Cortex of kidney (tissue), 1 donor: Measurements from ENCODE around the gene OR8K5.
"Not testable (repeated sequence)": the region's sequence is repeated elsewhere in the genome, so short reads cannot be mapped to it uniquely, and the experiment has no call there.

Experiments used
- DNase-seq: peaks from one replicate; lab custom pipeline; 2025; lab: John Stamatoyannopoulos, UW

The OR8K5 gene

GRCh38 chr11:56160217-56160616, at the start of gene OR8K5:
OR8K5 (minus strand) TSS chr11:56160317; CDS start chr11:56160317, 0 bp downstream.
- no peak for DNase-seq

DNA sequence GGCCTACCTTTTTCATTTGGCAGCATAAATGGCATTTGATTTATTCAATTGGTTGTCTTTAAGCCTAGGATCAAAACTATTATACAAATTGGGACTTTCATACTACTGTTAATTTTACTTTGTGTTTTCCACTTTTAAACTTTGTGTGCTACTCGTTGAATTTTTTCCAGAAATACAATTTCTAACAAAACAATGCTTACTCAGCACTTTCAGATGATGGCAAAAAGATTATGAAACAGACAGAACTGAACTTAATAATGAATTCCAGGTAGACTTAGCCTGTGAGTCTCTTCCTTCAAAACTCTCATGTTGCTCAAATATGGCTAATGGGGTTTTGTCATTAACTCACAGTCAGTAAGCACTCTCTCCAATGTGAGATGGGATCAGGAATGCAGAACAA, 47.7 kb upstream of the OR8K5 start:
- no peak for DNase-seq

DNA sequence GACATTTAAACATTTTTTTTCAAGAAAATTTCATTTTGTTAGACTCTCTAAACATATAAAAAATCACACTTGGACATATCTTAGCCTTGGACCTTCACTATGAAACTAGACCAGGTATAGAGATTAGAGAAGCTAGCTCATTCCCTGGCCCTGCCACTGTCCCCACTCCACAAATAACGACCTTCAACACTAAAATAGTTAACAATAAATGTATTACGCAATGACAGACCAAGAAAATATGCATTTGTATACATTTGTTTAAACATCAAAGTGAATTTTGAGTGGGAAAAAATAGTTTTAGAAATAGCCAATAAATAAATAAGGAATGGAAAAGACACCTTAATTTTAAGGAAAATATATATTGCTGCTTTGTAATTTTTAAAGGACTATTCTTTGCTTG, 37.2 kb upstream of the OR8K5 start:
- no peak for DNase-seq

DNA sequence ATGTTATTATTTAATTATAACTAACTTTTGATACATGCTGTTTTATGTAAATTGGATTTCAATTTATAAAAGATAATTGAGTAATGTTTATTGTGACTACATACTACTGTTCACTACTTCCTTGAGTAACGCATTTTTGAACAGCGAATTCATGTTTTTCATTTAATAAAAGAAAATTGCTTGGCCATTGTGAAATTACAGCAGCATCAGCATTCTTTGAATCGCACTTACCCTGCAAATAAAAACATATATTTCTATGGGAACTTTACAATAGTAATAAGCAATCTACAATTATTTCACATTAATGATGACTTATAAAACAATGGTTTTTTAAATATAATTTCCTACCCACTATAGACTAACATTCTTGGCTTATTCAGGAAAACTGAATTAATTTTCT, 36.6 kb upstream of the OR8K5 start:
- DNase-seq = no peak

DNA sequence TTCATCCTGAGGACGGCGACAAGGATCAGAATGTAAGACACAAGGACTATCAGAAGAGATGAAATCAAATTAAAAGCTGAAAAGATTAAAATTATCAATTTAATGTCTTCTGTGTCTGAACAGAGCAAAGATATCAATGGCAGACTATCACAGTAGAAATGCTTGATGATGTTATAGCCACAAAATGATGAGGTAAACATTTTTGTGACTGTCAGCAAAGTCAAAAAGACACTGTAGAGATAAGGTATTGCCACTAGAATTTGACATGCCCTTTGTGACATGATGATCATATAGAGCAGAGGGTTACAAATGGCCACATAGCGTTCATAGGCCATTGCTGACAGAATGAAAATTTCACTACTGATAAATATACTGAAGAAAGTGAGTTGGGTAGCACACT, 28.5 kb upstream of the OR8K5 start:
- no peak for DNase-seq

- DNase-seq = no peak
These were observed 23.3 kb upstream of the OR8K5 start for GRCh38 chr11:56183459-56183858.

DNA sequence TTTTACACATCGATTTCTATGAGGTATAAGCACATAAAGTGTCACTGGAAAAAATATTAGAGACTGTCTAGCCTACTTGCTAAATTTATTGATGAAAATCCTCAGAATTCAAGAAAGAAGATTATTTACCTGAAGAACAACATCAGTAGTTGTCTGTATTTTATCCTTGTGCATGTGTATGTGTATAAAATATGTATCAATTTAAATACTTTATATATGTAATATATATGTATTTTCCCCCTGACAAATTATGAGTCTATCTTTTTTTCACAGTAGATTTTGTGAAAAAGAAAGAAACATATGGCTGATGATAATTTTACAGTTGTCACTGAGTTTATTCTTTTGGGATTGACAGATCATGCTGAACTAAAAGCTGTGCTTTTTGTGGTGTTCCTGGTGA, 16.2 kb upstream of the OR8K5 start, which contains the start of gene OR5J2:
Gene OR5J2 (plus strand): TSS at position 301 of the 400 bp plus-strand sequence. CDS start 0 bp downstream, at position 301.
- DNase-seq = no peak

- DNase-seq = no peak
These were observed 12.2 kb upstream of the OR8K5 start for GRCh38 chr11:56172256-56172830.

GRCh38 chr11:56163804-56164203, 3.7 kb upstream of the OR8K5 start:
- no peak for DNase-seq

DNA sequence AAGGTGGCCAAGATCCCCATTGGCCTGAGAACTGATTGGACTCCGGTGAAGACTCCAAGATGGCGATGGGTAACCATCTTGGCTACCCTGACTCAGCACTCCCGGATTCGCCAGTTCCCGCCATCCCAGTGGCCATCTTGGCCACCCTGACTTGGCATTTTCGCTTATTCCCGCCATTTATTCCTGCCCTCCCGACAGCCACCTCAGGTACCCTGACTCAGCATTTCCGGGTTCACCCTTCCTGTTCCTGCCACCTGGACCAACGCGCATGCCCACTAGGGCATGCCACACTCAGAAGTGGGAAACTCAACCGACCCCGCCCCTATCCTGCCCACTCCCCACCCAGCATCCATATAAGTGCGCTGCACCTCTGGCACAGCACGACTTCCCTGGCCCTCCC, 7.8 kb downstream of the OR8K5 start:
- DNase-seq = no peak

GRCh38 chr11:56151376-56151775, 8.7 kb downstream of the OR8K5 start:
- no peak for DNase-seq

DNA sequence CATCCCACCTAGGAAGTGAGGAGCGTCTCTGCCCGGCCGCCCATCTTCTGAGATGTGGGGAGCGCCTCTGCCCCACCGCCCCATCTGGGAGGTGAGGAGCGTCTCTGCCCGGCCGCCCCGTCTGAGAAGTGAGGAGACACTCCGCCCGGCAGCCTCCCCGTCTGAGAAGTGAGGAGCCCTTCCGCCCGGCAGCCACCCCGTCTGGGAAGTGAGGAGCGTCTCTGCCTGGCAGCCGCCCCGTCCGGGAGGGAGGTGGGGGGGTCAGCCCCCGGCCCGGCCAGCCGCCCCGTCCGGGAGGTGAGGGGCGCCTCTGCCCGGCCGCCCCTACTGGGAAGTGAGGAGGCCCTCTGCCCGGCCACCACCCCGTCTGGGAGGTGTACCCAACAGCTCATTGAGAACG, 16.4 kb downstream of the OR8K5 start:
- DNase-seq = not testable (repeated sequence)

DNA sequence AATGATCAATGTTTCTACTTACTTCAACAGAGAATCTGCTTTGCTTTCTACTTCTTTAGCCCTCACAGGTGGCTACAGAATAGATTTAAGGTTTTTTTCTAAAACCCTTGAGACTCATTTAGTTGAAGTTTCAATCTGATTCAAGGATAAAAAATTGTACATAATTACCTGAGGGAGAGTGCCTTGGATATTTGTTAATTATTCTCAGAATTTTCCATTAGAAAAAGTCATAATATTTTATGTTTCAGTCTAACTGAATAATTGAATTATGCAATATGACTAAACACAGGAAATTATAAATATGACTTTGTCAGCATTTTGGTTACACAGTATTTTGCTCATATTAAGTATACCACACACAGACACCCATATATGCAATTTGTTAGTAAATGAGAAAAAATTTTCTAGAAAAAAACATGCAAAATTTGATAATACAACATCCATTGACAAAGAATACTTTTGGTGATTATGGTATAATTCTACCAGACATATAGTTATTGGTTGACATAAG, 19.9 kb downstream of the OR8K5 start, which contains the start of gene OR8J3:
Gene OR8J3 (minus strand): TSS at position 51 of the 511 bp plus-strand sequence. CDS start 2,483 bp downstream, outside the sequence.
- no peak for DNase-seq

GRCh38 chr11:56122073-56122472, 38.0 kb downstream of the OR8K5 start, which contains the start of gene OR8H3:
OR8H3 (plus strand) TSS chr11:56122373; CDS start chr11:56122373, 0 bp downstream.
- DNase-seq = no peak
